NK-92 (cell line): Measurements from ENCODE around the gene SCRN3.
"Not testable (repeated sequence)": the region's sequence is repeated elsewhere in the genome, so short reads cannot be mapped to it uniquely, and the experiment has no call there.

ENCODE experiments used
- DNase-seq: peaks from one replicate; lab custom pipeline; 2025; ENCODE audit not compliant: unreplicated experiment; lab: John Stamatoyannopoulos, UW

SCRN3 gene, protein sequence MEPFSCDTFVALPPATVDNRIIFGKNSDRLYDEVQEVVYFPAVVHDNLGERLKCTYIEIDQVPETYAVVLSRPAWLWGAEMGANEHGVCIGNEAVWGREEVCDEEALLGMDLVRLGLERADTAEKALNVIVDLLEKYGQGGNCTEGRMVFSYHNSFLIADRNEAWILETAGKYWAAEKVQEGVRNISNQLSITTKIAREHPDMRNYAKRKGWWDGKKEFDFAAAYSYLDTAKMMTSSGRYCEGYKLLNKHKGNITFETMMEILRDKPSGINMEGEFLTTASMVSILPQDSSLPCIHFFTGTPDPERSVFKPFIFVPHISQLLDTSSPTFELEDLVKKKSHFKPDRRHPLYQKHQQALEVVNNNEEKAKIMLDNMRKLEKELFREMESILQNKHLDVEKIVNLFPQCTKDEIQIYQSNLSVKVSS

GRCh38 chr2:174395284-174395968 is at the start of gene SCRN3:
Gene SCRN3 (plus strand): TSS chr2:174395730. CDS start chr2:174398284, 2,554 bp downstream.
- no peak for DNase-seq

DNA sequence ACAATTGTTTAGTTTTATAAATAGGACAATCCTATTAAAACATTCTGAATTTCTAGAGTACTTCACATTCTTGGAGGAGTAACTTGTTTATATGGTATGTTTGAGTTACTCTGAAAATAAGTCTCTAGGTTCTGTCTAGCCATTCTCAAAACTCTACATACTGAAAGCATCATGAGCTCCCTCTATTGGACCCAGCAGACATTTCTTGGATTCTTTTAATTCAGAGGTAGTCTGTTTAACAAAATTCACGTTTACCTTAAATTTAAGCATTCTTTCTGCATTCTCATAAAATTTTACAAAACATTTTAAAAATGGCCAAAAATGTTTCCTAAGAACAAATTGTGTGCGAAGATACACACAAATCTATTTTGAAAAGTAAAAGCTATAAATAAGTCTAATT is 45.5 kb upstream of the SCRN3 start:
- DNase-seq, result no peak

DNA sequence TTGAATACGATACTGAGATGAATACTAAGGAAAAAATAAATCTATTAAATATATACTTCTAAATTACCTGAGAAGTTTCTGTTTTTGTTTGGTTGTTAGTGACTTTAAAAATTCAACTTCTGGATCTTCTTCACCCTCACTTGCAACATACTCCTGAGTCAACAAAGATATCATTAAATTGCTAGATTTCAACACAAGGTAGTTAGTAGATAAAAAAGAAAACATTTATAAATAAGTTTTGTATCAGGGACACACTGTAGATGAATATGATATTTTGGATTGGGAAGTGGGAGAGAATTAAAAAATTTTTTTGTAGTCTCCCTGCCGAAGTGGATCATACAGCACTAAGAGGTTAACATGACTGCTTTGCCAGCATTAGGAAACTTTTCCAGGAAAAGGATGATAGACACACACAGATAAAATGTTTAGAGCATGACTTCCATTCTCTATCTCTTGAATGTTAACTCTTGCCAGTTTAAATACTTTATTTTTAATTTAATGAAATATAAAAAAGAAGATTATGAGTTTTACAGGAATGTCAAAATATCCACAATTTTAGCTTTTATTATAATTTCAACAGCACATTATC is 44.8 kb upstream of the SCRN3 start:
- DNase-seq, result no peak

DNA sequence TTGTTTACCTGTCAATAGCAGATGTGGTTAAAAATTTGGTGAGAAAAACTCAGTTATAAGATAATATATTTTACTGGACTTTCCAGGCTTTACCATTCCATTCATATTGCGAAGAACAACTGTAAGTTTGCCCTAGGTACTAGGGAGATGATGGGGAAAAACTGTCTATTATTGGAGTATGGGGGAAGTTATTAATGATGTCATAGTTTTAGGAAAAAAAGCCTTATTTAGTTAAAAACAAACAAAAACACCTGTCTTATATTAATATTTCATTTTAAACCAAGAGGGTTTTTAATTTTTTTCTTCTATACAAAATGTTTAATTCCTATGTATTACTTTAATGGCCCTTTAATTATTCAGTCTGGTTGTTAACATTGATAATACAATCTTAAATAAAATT is 42.5 kb upstream of the SCRN3 start:
- DNase-seq, result no peak

DNA sequence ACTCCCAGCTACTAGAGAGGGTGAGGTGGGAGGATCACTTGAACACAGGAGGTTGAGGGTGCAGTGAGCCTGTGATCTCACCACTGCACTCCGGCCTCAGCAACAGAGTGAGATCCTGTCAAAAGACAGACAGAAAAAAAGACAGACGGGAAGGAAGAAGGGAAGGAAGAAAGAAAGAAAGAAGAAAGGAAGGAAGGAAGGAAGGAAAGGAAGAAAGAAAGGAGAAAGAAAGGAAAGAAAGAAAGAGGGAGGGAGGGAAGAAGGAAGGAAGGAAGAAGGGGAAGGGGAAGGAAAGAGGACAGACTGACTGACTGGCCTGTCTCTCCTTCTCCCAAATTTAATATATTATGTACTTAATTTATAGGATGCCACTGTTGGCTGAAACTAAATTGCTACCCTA is 39.2 kb upstream of the SCRN3 start:
- no peak for DNase-seq

GRCh38 chr2:174359663-174360062 is 35.9 kb upstream of the SCRN3 start:
- DNase-seq, result not testable (repeated sequence)

DNA sequence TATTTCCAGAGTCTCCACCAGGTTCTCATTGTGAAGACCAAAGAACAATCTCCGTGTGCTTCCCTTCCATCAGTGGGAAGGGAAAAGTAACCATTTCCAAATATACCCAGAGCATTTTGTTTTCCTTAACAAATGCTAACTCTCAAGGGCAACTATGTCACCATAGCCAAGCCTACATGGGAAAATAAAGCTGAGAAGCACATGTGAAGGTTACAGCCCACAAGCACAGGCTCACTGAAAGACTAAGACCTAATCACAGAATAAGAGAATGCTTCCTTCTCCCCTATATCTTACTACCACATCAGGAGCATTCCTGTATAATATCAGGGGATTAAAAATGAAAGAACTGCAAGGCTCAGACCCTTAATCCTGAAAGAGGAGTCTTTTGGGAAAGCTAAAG is 32.6 kb upstream of the SCRN3 start:
- no peak for DNase-seq

- not testable (repeated sequence) for DNase-seq
These were observed 31.9 kb upstream of the SCRN3 start for GRCh38 chr2:174363492-174364225.

GRCh38 chr2:174364628-174365027 is 30.9 kb upstream of the SCRN3 start:
- no peak for DNase-seq

- no peak for DNase-seq
These were observed 30.0 kb upstream of the SCRN3 start for GRCh38 chr2:174365571-174365970.

DNA sequence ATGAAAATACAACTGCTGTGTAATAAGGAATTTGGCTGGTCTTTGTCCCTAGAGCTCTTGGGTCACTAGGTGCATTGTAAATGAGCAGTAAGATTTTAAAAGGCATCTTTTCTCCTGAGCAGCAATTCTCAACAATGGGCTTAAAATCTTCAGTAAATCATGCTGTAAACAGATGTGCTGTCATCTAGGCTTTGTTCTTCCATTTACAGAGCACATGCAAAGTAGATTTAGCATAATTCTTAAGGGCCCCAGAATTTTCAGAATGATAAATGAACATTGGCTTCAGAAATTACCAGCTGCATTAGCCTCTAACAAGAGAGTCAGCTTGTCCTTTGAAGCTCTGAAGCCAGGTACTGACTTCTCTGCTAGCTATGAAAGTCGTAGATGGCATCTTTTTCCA is 26.8 kb upstream of the SCRN3 start:
- DNase-seq, result no peak

GRCh38 chr2:174376967-174377366 is 18.6 kb upstream of the SCRN3 start:
- no peak for DNase-seq

DNA sequence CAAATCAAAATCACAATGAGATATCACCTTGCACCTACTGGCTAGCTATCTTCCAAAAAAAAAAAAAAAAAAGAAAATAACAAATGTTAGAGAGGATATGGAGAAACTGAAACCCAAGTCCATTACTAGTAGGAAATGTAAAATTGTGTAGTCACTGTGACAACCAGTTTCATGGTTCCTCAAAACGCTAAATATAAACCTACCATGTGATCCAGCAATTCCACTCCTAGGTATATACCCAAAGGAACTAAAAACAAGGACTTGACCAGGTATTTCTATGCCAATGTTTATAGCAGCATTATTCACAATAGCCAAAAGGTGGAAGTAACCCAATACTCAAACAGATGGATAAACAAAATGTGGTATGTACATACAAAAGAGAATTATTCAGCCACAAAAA is 11.7 kb upstream of the SCRN3 start:
- DNase-seq, result no peak

GRCh38 chr2:174385201-174385600 is 10.3 kb upstream of the SCRN3 start:
- no peak for DNase-seq

- DNase-seq, result not testable (repeated sequence)
These were observed 6.8 kb upstream of the SCRN3 start for GRCh38 chr2:174388706-174389105.

GRCh38 chr2:174389542-174389941 is 6.0 kb upstream of the SCRN3 start:
- no peak for DNase-seq

DNA sequence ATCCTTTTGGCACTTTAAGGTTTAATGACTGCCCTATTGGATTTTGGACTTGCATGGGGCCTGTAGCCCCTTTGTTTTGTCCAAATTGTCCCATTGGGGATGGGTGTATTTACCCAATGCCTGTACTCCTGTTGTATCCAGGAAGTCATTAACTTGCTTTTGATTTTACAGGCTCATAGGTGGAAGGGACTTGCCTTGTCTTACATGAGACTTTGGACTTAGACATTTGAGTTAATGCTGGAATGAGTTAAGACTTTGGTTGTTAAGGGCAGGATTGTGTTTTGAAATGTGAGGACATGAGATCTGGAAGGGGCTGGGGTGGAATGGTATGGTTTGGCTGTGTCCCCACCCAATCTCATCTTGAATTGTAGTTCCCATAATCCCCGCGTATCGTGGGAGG is 5.2 kb upstream of the SCRN3 start:
- DNase-seq, result not testable (repeated sequence)

DNA sequence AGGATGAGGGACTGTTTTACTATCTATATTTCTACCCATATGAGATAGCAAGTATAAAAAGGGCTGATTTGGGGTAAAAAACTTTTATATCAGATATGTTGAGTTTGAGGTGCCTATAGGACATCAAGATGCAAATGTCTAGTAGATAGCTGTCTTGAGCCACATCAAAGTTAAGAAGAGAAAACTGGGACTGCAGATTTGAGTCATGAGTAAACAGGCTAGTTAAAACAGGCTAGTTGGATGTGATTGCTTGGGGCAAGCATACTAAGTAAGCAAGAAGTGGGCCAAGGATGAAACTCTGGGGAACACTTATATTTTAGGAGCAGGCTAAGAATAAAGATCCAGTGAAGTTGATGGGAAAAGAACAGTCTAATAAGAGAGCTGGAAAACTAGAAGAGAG is 2.8 kb upstream of the SCRN3 start:
- DNase-seq, result no peak

GRCh38 chr2:174395969-174396630 is 570 bp downstream of the SCRN3 start:
- DNase-seq, result no peak

- DNase-seq, result no peak
These were observed 2.2 kb downstream of the SCRN3 start for GRCh38 chr2:174397773-174398172.

- no peak for DNase-seq
These were observed 3.6 kb downstream of the SCRN3 start for GRCh38 chr2:174399171-174399570.
